Measurements from ENCODE around the gene ARHGEF26. TPM values are rescaled to one million over a fixed set of nuclear protein-coding genes. Genes with fewer than 3 reads are reported as not detected.

The ARHGEF26 gene
- total RNA-seq, 4 donors from 2014 or later: 6.8 to 21.9 (median 10.3) TPM

- no peaks in the 10 kb centered on the region for H3K36me3 ChIP-seq
- no peak for DNase-seq
- no peaks in the 10 kb centered on the region for H3K4me1 ChIP-seq
- intact Hi-C loops (cut with DNase I): no loop called here
- no peak overlapping the region for H3K4me3 ChIP-seq
- WGBS, 2 donors: 83% methylated on average over 1 of the region's 1 CpG; no CpG with 5 or more reads in 1 of the 2 donors
- TF ChIP-seq POLR2A (IDR thresholded peaks at IDR 0.05) (no peak), CTCF (IDR thresholded peaks at IDR 0.05) (no peak)
- H3K27ac ChIP-seq: no peak overlapping the region
- no peaks in the 10 kb centered on the region for H3K9me3 ChIP-seq
- H3K27me3 ChIP-seq: no peaks in the 10 kb centered on the region
Measured at GRCh38 chr3:154102225-154102624, 19.0 kb upstream of the ARHGEF26 start.

GRCh38 chr3:154105218-154105975 is 15.8 kb upstream of the ARHGEF26 start:
- DNase-seq: no peak
- TF ChIP-seq CTCF (IDR thresholded peaks at IDR 0.05) (no peak), POLR2A (IDR thresholded peaks at IDR 0.05) (no peak)
- H3K4me1 ChIP-seq: no peaks in the 10 kb centered on the region
- no peak overlapping the region for H3K4me3 ChIP-seq
- H3K27me3 ChIP-seq: no peaks in the 10 kb centered on the region
- H3K36me3 ChIP-seq: no peaks in the 10 kb centered on the region
- WGBS, 2 donors: 57 to 74% methylated on average over 3 of the region's 4 CpGs
- no peak overlapping the region for H3K27ac ChIP-seq
- H3K9me3 ChIP-seq: no peaks in the 10 kb centered on the region
- intact Hi-C loops (cut with DNase I): no loop called here

- no peak for DNase-seq
- H3K27ac ChIP-seq: no peak overlapping the region
- no peaks in the 10 kb centered on the region for H3K27me3 ChIP-seq
- H3K9me3 ChIP-seq: no peaks in the 10 kb centered on the region
- intact Hi-C loops (cut with DNase I): no loop called here
- 59 to 60% methylated on average over 4 of the region's 4 CpGs for WGBS, 2 donors
- TF ChIP-seq CTCF (IDR thresholded peaks at IDR 0.05) (no peak), POLR2A (IDR thresholded peaks at IDR 0.05) (no peak)
- H3K4me1 ChIP-seq: no peaks in the 10 kb centered on the region
- no peak overlapping the region for H3K4me3 ChIP-seq
- H3K36me3 ChIP-seq: no peaks in the 10 kb centered on the region
Measured at GRCh38 chr3:154111365-154111935, 9.7 kb upstream of the ARHGEF26 start.

- Histone ChIP-seq H3K27ac (no peak overlapping the region), H3K9me3 (no peaks in the 10 kb centered on the region), H3K36me3 (no peaks in the 10 kb centered on the region), H3K27me3 (no peaks in the 10 kb centered on the region), H3K4me1 (no peaks in the 10 kb centered on the region), H3K4me3 (no peak overlapping the region)
- 73 to 79% methylated on average over 3 of the region's 3 CpGs for WGBS, 2 donors
- TF ChIP-seq POLR2A (IDR thresholded peaks at IDR 0.05) (no peak), CTCF (IDR thresholded peaks at IDR 0.05) (no peak)
- DNase-seq: no peak
- intact Hi-C loops (cut with DNase I): no loop called here
Measured at GRCh38 chr3:154112146-154112852, 8.9 kb upstream of the ARHGEF26 start.

GRCh38 chr3:154113609-154114008 is 7.6 kb upstream of the ARHGEF26 start:
- 61 to 84% methylated on average over 4 to 5 of the region's 5 CpGs for WGBS, 2 donors

More at GRCh38 chr3:154113609-154114008, 7.6 kb upstream of the ARHGEF26 start:
- Histone ChIP-seq H3K4me3 (no peak overlapping the region), H3K9me3 (no peaks in the 10 kb centered on the region), H3K4me1 (no peaks in the 10 kb centered on the region), H3K27me3 (no peaks in the 10 kb centered on the region), H3K36me3 (no peaks in the 10 kb centered on the region), H3K27ac (no peak overlapping the region)
- TF ChIP-seq CTCF (IDR thresholded peaks at IDR 0.05) (no peak), POLR2A (IDR thresholded peaks at IDR 0.05) (no peak)
- DNase-seq: no peak
- intact Hi-C loops (cut with DNase I): no loop called here
